HepG2 (cell line): Measurements from ENCODE around the gene TGFB2. TPM values are rescaled to one million over a fixed set of nuclear protein-coding genes. Genes with fewer than 3 reads are reported as not detected.

Experiments used
- ATAC-seq: fragments of 200-7000 bp; cut with Tn5 transposase; 3 replicates; pipeline ENCODE4 v1.9.1; 2020; ENCODE audit warnings: mild to moderate bottlenecking, moderate library complexity
- BruUV-seq: library from RNA; stranded (reverse); fragments of 400-500 nt; replicated peaks from 2 replicates; lab custom pipeline; 2021; lab: Mats Ljungman, UMichigan
- CTCF ChIA-PET: fragments of 300-600 bp; formaldehyde crosslinking; extraction: SDS; loops from one replicate; lab custom pipeline; 2021; ENCODE audit warnings: low total read pairs, inconsistent platforms, low intra/inter-chr PET ratio; lab: Yijun Ruan, JAX
- POLR2A ChIA-PET: fragments of 350-600 bp; sonication (Branson Sonifier 250); formaldehyde crosslinking; loops from one replicate; lab custom pipeline; 2020; ENCODE audit warnings: antibody characterized with exemption, inconsistent platforms; lab: Yijun Ruan, JAX
- DNase-seq: peaks from one replicate; pipeline ENCODE4 v3.0.0-alpha.2; 2015; ENCODE audit warnings: low spot score
- FAIRE-seq: peaks from 3 replicates; lab custom pipeline; 2011; peaks lifted over from hg19 to GRCh38; lab: Jason Lieb, UNC
- H2AFZ ChIP-seq: one replicate; pipeline ENCODE4 v1.6.1; 2011; ENCODE audit warnings: low read length, inconsistent platforms
- H3K27ac ChIP-seq: fragments of 300-600 bp; 3 replicates; pipeline ENCODE4 v1.8.0; 2011; ENCODE audit warnings: mixed run types, mild to moderate bottlenecking, mixed read lengths, low read length, inconsistent platforms; ENCODE audit not compliant: insufficient read depth; ENCODE audit errors: extremely low read length
- H3K27me3 ChIP-seq, 2 experiments: fragments of 200-600 bp in 1 of 2; 2 replicates in 1 of 2; 3 replicates in 1 of 2; pipeline versions ENCODE4 v1.6.0 to v1.8.0; 2011; ENCODE audit warnings: low read length in 2 of 2, mild to moderate bottlenecking in 2 of 2, moderate library complexity in 2 of 2, inconsistent platforms in 1 of 2; ENCODE audit not compliant: insufficient read depth in 2 of 2, control insufficient read depth in 1 of 2
- H3K36me3 ChIP-seq, 2 experiments: fragments of 200-600 bp in 1 of 2; replicated peaks in 1 of 2; 2 replicates in 1 of 2; 3 replicates in 1 of 2; pipeline versions ENCODE4 v1.5.1 to v1.8.0; 2011; ENCODE audit warnings: low read length in 2 of 2, inconsistent platforms in 1 of 2; ENCODE audit not compliant: insufficient read depth in 2 of 2, control insufficient read depth in 1 of 2
- H3K4me1 ChIP-seq: 2 replicates; pipeline ENCODE4 v1.5.1; 2012; ENCODE audit warnings: low read length, inconsistent platforms; ENCODE audit not compliant: insufficient read depth
- H3K4me2 ChIP-seq: 2 replicates; pipeline ENCODE4 v1.6.0; 2011; ENCODE audit warnings: low read depth, low read length, inconsistent platforms
- H3K4me3 ChIP-seq, 3 experiments: fragments of 200-600 bp in 1 of 3; sonication (generic), shearing (Covaris generic) in 1 of 3; replicated peaks in 1 of 3; 2 replicates each; pipeline ENCODE4 v1.5.1; 2011 to 2016; ENCODE audit warnings: low read length in 3 of 3, inconsistent platforms in 2 of 3, low read depth in 2 of 3, mild to moderate bottlenecking in 2 of 3, control low read depth in 1 of 3, mixed read lengths in 1 of 3; ENCODE audit not compliant: insufficient read depth in 1 of 3
- H3K79me2 ChIP-seq: one replicate; pipeline ENCODE4 v1.6.1; 2011; ENCODE audit warnings: low read length, inconsistent platforms; ENCODE audit not compliant: insufficient read depth
- H3K9ac ChIP-seq: 2 replicates; pipeline ENCODE4 v1.6.0; 2011; ENCODE audit warnings: mild to moderate bottlenecking, low read depth, low read length, inconsistent platforms; ENCODE audit not compliant: insufficient read depth
- H3K9me3 ChIP-seq: 2 replicates; pipeline ENCODE4 v1.5.1; 2012; ENCODE audit warnings: mild to moderate bottlenecking, low read length
- H4K20me1 ChIP-seq: 2 replicates; pipeline ENCODE4 v1.6.0; 2011; ENCODE audit warnings: inconsistent platforms, mild to moderate bottlenecking, low read length, moderate library complexity; ENCODE audit not compliant: insufficient read depth
- ASH2L ChIP-seq: fragments of 300-600, 200-600 bp; sonication (generic); IDR thresholded peaks from 2 replicates; pipeline ENCODE4 v1.7.0; 2017; ENCODE audit warnings: low read depth, mild to moderate bottlenecking, moderate library complexity, mixed read lengths, low read length; ENCODE audit not compliant: insufficient read length
- CERS6 ChIP-seq: sonication (generic); formaldehyde crosslinking; IDR thresholded peaks from 2 replicates; pipeline ENCODE4 v1.5.0; 2020; ENCODE audit warnings: missing genetic modification reagents
- GATAD2A ChIP-seq: IDR thresholded peaks from 2 replicates; pipeline ENCODE4 v1.6.1; 2016
- ISL2 ChIP-seq: sonication (generic); formaldehyde crosslinking; IDR thresholded peaks from 2 replicates; pipeline ENCODE4 v1.5.0; 2020; ENCODE audit warnings: missing genetic modification reagents
- MED1 ChIP-seq: sonication (generic); formaldehyde crosslinking; IDR thresholded peaks from 2 replicates; pipeline ENCODE4 v1.4.0; 2020; ENCODE audit warnings: missing genetic modification reagents
- RARA ChIP-seq: IDR thresholded peaks from 2 replicates; pipeline ENCODE4 v1.6.1; 2016; ENCODE audit warnings: missing genetic modification reagents, missing compliant biosample characterization
- SOX13 ChIP-seq, 3 experiments: fragments of 450-650 bp in 1 of 3; sonication (generic) in 1 of 3; formaldehyde crosslinking in 1 of 3; IDR thresholded peaks in 2 of 3; conservative IDR thresholded peaks in 1 of 3; 2 replicates each; pipeline versions ENCODE4 v1.5.0 to v1.6.1; 2016 to 2020; ENCODE audit warnings: antibody characterized with exemption in 1 of 3, mild to moderate bottlenecking in 1 of 3, missing compliant biosample characterization in 1 of 3, missing genetic modification reagents in 1 of 3, moderate library complexity in 1 of 3
- SOX5 ChIP-seq: IDR thresholded peaks from 2 replicates; pipeline ENCODE4 v1.6.1; 2016; ENCODE audit warnings: borderline replicate concordance
- SOX6 ChIP-seq, 2 experiments: fragments of 450-650 bp in 1 of 2; sonication (generic) in 1 of 2; formaldehyde crosslinking in 1 of 2; IDR thresholded peaks; 2 replicates each; pipeline versions ENCODE4 v1.4.0 to v1.6.1; 2017 to 2020; ENCODE audit warnings: antibody characterized with exemption in 1 of 2, mild to moderate bottlenecking in 1 of 2, missing genetic modification reagents in 1 of 2
- ZKSCAN5 ChIP-seq: sonication (generic); formaldehyde crosslinking; IDR thresholded peaks from 2 replicates; pipeline ENCODE4 v1.5.1; 2020; ENCODE audit warnings: mild to moderate bottlenecking, missing genetic modification reagents
- ZNF10 ChIP-seq: sonication (generic); formaldehyde crosslinking; IDR thresholded peaks from 2 replicates; pipeline ENCODE4 v1.4.0; 2020; ENCODE audit warnings: mild to moderate bottlenecking, low read depth, missing genetic modification reagents, borderline replicate concordance
- ZNF12 ChIP-seq: sonication (generic); formaldehyde crosslinking; IDR thresholded peaks from 2 replicates; pipeline ENCODE4 v1.5.0; 2020; ENCODE audit warnings: missing genetic modification reagents
- ZNF124 ChIP-seq: sonication (generic); formaldehyde crosslinking; IDR thresholded peaks from 2 replicates; pipeline ENCODE4 v1.4.0; 2020; ENCODE audit warnings: missing genetic modification reagents
- ZNF644 ChIP-seq: IDR thresholded peaks from 2 replicates; pipeline ENCODE4 v1.6.1; 2016; ENCODE audit warnings: low read depth
- WGBS: methylation state at CpG from one replicate; pipeline ENCODE4 v1.1.6; 2017; ENCODE audit warnings: low lambda C conversion rate; 5-methylcytosine and 5-hydroxymethylcytosine counted together
- in situ Hi-C: cut with HindIII; loops from 2 replicates; pipeline ENCODE4 v1.10.0; 2017; ENCODE audit warnings: low pct_unique_long_range_greater_than_20kb; ENCODE audit not compliant: extremely low pct_ligation_motif_present
- intact Hi-C: fragments of 100-400 bp; cut with micrococcal nuclease; formaldehyde crosslinking; loops from one replicate; pipeline ENCODE4 v1.10.0; 2022; ENCODE audit not compliant: unreplicated experiment
- polyA plus RNA-seq, 8 experiments: library from polyadenylated mRNA; depleted of rRNA in 3 of 8; stranded (reverse) in 7 of 8; unstranded in 1 of 8; fragments of >200 nt; fragmentation: Illumina TruSeq in 4 of 8; extraction: Trizol in 4 of 8; gene quantifications; 2 replicates each; pipeline versions ENCODE4 v1.2.1 to v1.2.3, GENCODE V29; 2011 to 2016; ENCODE audit warnings: low read depth in 4 of 8, missing spikeins in 1 of 8, mixed read lengths in 1 of 8; ENCODE audit not compliant: insufficient read depth in 1 of 8
- total RNA-seq, 5 experiments: library from RNA; depleted of rRNA; stranded (reverse); fragments of >200 nt; fragmentation: Illumina TruSeq; extraction: Trizol; gene quantifications; 2 replicates each; pipeline ENCODE4 v1.2.3, GENCODE V29; 2016; ENCODE audit warnings: low read depth in 1 of 5
- TF ChIP-seq, protein P1 (sequence below): sonication (generic); formaldehyde crosslinking; IDR thresholded peaks from 2 replicates; pipeline ENCODE4 v1.5.1; 2020; ENCODE audit warnings: missing genetic modification reagents, mild to moderate bottlenecking, borderline replicate concordance
- TF ChIP-seq, protein P2 (sequence below): sonication (generic); formaldehyde crosslinking; IDR thresholded peaks from 2 replicates; pipeline ENCODE4 v1.8.1; 2023; ENCODE audit warnings: missing genetic modification reagents, mild to moderate bottlenecking, borderline replicate concordance
- TF ChIP-seq, protein P3 (sequence below): sonication (generic); formaldehyde crosslinking; IDR thresholded peaks from 2 replicates; pipeline ENCODE4 v1.5.1; 2020; ENCODE audit warnings: mild to moderate bottlenecking, missing genetic modification reagents

TGFB2 gene
- total and polyA plus RNA-seq, 2 of the 13 experiments (the other 11 are each of a cell fraction or from before 2014, with no cell fraction given): 0.07 TPM; not detected in 1

- DNase-seq (peak; percentile 72), ATAC-seq (peak; percentile 80), FAIRE-seq (peak; percentile 64)
- in situ Hi-C loops: no loop called here
- H3K4me2 ChIP-seq: peak overlapping the region; percentile 40
- ChIA-PET CTCF (no interaction called here), POLR2A (no interaction called here)
- H3K27ac ChIP-seq: peak overlapping the region; percentile 58
- H3K27me3 ChIP-seq: no peaks in the 10 kb centered on the region; a peak in 1 of 5 replicates
- no peaks in the 10 kb centered on the region for H3K9me3 ChIP-seq
- intact Hi-C loops: loop anchor here (1.0 to 2.0 kb wide), 2 partner anchors 29 to 59 kb away; no protein-coding TSS in a partner anchor
- H4K20me1 ChIP-seq: no peaks in the 10 kb centered on the region
- no peak overlapping the region for H2AFZ ChIP-seq
- WGBS: 1% methylated on average over 5 of the region's 5 CpGs
- H3K9ac ChIP-seq: no peak overlapping the region
- H3K36me3 ChIP-seq: no peaks in the 10 kb centered on the region
- BruUV-seq: no TSS peak
- 0 out of 6 replicates have a peak overlapping the region, but pooled peaks of 1 of the 3 experiments have one; percentile 26 for H3K4me3 ChIP-seq
- H3K4me1 ChIP-seq: peaks cover 22% of the 10 kb centered on the region
- H3K79me2 ChIP-seq: no peaks in the 10 kb centered on the region
- 0 out of 2 replicates have a peak, but pooled peaks have one; percentile 38 for TF ChIP-seq ZNF12 (CRISPR knock-in tag)
- 0 out of 2 replicates have a peak, but pooled peaks have one; percentile 25 for TF ChIP-seq GATAD2A (CRISPR knock-in tag)
- no peak for TF ChIP-seq SOX6 (IDR thresholded peaks at IDR 0.05)
- peak; percentile 68 for TF ChIP-seq SOX6 (CRISPR knock-in tag; IDR thresholded peaks at IDR 0.05)
- peak; percentile 15; the same call in 1 of the 2 replicates for TF ChIP-seq RARA (CRISPR knock-in tag)
- TF ChIP-seq ISL2 (CRISPR knock-in tag): no peak
- TF ChIP-seq ZNF124: 0 out of 2 replicates have a peak, but pooled peaks have one; percentile 27
- TF ChIP-seq, protein P1, sequence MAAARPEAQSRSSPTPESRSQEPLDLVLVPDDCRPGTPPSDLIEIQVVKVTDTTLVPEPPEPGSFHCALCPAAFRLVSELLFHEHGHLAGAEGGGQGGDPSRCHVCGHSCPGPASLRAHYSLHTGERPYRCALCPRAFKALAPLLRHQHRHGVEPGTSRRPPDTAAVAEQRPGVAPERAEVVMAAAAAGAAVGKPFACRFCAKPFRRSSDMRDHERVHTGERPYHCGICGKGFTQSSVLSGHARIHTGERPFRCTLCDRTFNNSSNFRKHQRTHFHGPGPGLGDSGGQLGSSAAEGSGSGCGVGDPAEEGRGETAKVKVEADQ (CRISPR knock-in tag): no peak
- TF ChIP-seq SOX5: peak; percentile 64; the same call in 1 of the 2 replicates
- TF ChIP-seq ZNF10 (CRISPR knock-in tag): no peak
- TF ChIP-seq ZNF644: peak; percentile 47; the same call in 1 of the 2 replicates
- TF ChIP-seq MED1 (CRISPR knock-in tag): 0 out of 2 replicates have a peak, but pooled peaks have one; percentile 8
- TF ChIP-seq, protein P2, sequence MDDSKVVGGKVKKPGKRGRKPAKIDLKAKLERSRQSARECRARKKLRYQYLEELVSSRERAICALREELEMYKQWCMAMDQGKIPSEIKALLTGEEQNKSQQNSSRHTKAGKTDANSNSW (CRISPR knock-in tag): no peak
- TF ChIP-seq CERS6: no peak
- TF ChIP-seq SOX13 (IDR thresholded peaks at IDR 0.05): no peak; the same call in 1 of the 2 replicates
- TF ChIP-seq SOX13 (CRISPR knock-in tag; conservative IDR thresholded peaks at IDR 0.05 in 1 of 2, IDR thresholded peaks at IDR 0.05 in 1 of 2): peak in 1 of 2 experiments; percentile 95; a peak in 2 of 4 replicates
- no peak for TF ChIP-seq ZKSCAN5 (CRISPR knock-in tag)
- TF ChIP-seq, protein P3, sequence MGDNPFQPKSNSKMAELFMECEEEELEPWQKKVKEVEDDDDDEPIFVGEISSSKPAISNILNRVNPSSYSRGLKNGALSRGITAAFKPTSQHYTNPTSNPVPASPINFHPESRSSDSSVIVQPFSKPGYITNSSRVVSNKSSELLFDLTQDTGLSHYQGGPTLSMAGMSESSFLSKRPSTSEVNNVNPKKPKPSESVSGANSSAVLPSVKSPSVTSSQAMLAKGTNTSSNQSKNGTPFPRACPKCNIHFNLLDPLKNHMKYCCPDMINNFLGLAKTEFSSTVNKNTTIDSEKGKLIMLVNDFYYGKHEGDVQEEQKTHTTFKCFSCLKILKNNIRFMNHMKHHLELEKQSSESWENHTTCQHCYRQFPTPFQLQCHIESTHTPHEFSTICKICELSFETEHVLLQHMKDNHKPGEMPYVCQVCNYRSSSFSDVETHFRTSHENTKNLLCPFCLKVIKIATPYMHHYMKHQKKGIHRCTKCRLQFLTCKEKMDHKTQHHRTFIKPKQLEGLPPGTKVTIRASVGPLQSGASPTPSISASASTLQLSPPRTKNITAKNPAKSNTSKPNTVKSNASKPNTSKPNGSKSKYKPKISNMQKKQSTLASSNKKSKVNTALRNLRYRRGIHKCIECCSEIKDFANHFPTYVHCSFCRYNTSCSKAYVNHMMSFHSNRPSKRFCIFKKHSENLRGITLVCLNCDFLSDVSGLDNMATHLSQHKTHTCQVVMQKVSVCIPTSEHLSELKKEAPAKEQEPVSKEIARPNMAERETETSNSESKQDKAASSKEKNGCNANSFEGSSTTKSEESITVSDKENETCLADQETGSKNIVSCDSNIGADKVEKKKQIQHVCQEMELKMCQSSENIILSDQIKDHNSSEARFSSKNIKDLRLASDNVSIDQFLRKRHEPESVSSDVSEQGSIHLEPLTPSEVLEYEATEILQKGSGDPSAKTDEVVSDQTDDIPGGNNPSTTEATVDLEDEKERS (CRISPR knock-in tag): no peak
- peak; percentile 56 for TF ChIP-seq ASH2L
Observed at GRCh38 chr1:218425647-218426342, 80.7 kb downstream of the TGFB2 start.
